GM19372 (cell line): ENCODE results near the gene RIMBP2.
"Not testable (repeated sequence)": the region's sequence is repeated elsewhere in the genome, so short reads cannot be mapped to it uniquely, and the experiment has no call there.

ENCODE experiments used
- ATAC-seq: cut with Tn5 transposase; IDR thresholded peaks from one replicate; pipeline ENCODE4 v1.9.1; 2021; ENCODE audit warnings: mild to moderate bottlenecking, low read depth, moderate library complexity; ENCODE audit not compliant: unreplicated experiment

RIMBP2 gene

DNA sequence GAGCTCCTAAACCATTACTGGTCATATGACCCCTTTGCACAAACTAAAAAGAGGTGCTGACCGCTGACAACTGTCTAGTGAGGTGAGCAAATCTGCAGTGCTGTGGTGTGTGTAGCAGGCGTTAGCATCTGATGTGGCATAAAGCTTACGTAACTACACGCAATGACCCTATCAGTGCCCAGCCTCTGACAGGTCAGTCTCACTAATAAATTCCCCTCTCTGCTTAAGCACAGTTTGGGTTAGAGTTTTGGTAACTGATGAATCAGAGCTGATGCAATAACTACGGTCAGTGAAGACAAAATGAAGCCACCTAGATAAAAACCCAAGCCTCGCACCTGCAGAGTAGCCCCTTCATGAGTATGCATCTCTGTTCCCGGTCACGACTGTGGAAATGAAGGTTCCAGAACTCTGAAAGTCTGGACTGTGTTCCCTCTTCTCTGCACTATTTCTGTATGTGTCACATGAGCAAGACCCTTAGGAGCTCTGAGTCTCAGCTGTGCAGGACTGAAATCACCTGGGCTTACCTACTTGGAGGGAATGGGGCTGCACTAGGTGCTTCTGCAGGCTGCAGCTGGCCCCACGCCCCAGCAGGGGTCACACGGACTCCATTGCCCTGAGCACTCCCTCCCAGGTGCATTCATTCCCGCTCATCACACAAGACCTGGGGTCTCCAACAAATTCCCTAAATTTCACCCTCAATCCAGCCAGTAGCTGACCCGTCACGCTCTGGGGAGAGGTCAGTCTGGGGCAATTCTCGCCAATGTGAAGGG is 54.4 kb downstream of the RIMBP2 start:
- no peak for ATAC-seq

DNA sequence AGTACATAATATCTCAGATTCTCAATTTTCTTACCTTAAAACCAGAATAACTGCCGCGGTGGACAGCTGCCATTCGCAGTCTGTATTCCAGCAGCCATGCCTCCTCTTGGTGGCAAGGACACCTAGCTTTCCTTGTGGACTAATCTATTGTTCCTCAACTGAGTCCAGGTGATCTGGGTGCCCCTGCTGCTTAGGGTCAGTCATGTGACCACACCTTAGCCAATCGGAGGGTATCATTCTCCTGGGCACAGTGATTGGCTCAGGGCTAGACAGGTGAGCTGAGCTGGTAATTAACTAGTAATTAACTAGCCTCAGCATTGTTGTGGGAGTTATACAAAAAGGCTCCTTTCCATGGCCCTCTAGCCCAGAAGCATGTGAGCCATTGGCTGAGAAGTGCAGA is 55.0 kb downstream of the RIMBP2 start:
- ATAC-seq: no peak

DNA sequence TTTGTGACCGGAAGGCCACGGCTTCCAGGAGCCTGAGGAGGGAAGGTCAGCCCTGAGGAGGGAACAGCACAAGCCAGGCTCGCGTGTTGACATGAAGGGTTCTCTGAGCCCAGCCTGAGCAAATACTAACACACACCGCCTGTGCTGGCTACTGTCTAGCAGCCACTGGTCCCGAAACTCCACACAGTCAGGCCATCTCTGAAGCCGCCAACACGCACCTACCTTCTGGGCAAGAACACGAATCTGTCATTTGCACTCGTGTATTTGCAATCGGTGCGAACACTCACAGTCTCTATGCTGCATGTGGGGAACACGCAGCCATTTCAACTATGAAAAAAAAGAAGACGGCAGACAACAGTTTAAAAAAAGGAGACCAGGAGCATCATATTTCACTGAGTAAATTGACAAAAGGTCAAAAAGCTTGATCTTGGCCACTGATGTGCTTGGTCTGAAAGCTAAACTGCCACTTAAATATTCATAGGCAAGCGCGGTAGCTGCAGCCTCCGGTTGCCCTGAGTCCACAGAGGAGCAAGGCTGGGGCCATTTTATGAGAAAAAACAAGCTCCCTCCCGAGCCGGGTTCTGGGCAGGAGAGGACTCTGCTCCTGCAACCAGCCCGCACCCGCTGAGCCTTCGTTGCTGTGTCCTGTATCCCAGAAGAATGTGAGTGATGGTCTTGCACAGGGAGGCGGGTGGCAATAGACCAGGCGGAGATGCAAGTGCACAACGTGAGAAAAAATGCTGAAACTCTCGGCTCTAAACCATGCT is 57.8 kb downstream of the RIMBP2 start:
- no peak for ATAC-seq

DNA sequence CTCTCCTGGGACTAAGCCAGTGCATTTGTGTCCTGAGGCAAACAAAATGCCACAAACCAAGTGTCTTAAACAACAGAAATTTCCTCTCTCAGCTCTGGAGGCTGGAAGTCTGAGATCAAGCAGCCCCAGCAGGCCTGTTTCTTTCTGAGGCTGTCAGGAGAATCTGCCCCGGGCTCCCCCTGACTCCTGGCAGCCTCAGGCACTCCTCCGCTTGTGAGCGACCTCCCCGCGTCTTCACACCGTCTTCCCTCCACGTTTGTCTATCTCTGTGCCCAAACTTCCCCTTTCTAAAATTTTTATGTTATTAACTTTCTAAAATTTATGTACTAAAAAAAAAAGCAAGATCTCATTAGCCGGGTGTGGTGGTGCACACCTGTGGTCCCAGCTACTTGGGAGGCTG is 59.7 kb downstream of the RIMBP2 start:
- no peak for ATAC-seq

DNA sequence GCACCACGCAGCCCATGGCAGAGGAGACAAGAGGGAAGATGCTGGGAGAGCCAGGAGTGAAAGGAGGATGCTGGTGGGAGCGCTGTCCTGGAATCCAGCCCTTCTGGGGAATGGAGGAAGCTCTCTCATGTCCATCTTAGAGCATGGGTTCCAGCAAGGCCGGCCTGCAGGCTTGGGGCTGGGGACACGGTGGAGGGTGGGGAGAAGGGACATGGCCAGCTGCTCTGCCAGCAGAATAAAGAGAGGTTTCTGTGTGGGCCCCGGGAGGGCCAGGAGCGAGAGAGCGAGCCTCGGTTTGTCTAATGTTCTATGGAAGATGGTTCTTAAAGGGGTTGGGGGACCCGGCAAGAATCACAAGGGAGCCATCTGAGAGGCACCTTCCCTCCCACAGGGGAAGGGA is 60.2 kb downstream of the RIMBP2 start:
- ATAC-seq: no peak

DNA sequence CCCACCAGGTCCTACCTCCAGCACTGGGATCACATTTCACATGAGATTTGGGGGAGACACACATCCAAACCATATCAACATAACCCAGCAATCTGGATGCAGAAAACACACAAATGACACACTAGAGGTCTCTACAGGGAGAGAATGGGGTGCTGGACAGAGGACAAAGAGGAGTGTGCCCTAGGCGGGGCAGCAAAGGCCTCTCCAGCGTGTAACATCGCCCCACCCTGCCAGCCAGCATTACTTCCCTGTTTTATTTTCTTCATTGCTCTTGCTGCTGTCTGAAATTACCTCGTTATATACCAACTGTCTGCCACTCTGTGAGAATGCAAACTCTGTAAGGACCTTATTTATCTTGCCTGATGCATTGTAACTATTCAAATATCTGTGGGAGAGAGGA is 61.1 kb downstream of the RIMBP2 start:
- ATAC-seq: no peak

DNA sequence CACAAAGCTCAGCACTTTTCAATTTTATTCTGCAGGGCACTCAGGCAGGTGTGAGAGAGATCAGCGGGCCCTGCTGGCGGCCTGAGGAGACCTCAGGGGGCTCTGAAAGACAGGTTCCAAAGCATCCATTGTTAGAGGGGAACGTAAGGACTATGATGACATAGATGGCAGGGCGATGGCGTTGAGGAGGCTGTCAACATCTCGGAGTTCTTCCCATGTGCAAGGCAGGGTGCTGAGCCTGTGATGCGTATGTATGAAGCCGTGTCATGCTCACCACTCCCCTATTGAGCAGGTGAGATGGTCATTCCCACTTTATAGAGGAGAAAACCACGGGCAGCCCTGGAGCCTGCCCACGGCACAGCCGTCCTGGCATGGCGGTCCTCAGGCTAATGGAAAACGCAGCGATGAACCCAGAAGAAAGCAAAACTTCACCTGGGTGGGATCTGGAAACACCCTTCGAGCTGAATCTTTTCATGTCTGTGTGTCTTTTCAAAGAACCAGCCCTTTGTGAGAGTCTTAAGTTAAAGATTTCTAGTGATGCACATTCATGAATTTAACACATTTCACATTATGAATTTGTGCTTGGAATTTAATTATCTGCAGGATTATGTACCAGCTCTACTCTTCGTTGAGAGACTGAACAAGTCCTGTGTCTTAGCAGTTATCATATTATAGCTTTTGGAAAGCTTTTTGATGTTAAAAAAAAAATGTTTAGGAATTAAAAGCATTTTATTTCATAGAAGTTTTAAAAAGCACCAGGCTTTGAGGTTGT is 64.7 kb downstream of the RIMBP2 start:
- no peak for ATAC-seq

DNA sequence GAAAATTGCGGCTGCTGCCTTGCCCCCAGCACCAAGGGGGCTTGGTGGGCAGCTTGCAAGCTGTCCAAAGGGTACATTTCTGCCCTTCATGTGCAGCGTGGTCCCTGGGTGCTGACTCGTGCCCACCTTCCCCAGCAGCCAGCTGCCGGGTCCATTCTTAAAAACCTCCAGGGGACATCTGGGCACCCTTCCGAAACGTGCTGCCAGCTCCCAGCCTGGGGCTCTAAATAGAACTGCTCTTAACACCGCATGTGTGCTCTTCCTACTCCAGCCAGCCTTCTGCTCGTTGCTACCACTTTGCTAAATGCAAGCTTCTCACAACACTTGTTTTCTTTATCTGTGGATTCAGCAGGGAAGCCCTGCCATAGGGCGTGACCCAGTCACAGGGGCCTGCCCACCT is 66.0 kb downstream of the RIMBP2 start:
- ATAC-seq: no peak

DNA sequence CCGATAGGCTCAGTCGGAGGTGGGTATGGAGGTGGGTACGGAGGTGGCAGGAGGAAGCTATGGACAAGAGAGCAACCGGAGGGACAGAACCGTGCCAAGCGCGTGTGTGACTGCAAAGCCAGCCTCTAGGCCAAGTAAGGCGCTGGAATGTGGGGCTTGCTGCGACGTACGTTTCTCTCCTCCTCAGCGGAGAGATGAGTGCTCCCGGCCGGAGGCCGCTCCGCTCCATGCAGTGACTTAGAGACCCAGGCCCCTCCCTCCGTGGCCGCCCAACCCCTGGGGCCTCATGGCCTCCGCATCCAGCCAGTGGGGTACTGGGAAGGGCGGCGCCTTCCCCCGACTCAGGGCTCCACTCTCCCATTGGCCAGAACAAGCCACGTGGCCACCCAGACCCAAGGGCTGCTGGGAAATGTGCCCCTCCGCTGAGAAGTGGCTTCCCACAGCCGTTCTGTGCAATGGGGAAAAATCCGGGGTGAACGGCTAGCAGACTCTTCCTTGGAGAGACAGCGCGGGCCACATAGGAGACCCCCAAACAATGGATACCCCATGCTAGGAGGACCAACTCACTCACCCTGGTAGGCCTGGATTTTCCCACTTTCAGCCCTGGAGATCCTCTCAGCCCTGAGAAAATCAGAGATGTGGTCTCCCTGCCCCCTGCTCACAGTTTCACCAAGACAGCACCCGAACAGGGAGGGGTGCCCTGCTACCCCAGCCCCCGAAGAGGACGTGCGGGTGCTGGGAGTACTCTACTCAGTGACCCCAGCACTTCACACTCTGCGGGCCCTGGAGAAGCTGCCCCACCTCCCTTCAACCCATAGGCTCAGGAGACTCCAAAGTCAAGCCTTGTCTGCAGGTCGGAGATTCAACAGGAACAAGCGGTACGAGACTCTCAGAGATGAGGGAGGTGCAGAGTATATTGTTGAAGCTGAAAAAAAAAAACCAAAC is 66.7 kb downstream of the RIMBP2 start:
- no peak for ATAC-seq

DNA sequence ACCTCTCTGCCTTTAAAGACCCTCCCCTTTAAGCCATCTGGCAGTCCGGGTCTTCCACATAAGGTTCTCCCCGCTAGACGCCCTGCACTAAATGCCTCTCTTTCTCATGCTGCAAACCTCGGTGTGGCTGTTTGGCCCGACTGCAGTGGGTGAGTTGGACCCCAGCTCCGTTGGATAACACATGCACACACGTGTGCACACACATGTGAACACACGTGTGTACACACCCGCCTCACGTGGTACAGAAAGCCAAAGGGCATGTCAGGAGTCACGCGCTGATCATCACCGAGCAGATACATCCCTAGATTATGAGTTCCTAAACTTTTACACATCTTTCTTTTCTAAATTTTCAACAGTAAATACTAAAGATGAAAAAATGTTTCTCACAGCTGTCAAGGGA is 68.3 kb downstream of the RIMBP2 start:
- ATAC-seq: no peak

DNA sequence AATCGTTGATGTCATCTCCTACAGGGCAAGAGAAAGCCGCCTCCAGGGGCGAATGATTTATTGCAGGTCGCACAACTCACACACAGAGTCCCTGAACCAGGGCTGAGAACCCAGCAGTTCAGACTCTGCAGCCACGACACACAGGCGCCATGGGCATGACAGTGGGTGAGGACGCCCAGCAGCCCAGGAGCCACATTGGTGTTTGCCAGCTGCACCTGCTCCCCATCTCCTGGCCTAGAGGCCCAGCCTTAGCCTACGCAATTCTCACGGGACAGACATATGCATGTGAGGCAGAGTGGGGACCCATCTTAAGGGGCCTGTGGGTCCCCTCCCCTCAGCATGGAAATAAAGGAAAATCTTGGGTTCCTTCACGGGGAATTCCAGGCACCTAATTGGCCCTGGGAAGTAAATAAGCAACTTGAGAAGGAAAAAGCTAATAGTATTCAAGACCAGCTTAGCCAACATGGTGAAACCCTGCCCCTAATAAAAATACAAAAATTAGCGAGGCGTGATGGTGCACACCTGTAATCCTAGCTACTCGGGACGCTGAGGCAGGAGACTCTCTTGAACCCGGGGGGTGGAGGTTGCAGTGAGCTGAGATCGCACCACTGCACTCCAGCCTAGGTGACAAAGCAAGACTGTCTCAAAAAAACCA is 69.3 kb downstream of the RIMBP2 start:
- no peak for ATAC-seq

DNA sequence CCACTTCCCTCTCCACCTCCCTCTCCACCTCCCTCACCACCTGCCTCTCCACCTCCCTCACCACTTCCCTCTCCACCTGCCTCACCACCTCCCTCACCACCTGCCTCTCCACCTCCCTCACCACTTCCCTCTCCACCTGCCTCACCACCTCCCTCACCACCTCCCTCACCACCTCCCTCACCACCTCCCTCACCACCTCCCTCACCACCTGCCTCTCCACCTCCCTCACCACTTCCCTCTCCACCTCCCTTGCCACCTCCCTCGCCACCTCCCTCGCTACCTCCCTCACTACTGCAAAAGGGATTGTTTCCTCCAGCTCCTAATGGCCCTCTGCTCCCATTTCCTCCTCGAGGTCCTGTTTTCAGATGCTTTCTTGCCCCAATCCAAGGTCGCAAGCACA is 69.9 kb downstream of the RIMBP2 start:
- ATAC-seq: not testable (repeated sequence)

DNA sequence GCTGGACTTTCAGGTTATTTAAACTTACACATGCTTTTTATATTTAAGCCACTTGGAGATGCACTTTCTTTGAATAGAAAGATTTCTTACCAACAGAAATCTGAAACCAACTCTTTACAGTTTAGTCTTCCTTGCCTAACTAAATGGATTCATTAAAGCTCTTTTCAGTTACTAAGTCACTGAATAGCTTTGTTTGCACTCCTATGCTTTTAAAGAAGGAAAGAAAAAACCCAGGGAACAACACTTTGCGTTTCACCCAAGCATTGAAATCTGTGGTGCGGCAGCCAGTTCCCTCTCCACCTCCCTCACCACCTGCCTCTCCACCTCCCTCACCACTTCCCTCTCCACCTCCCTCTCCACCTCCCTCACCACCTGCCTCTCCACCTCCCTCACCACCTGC is 70.3 kb downstream of the RIMBP2 start:
- ATAC-seq: no peak

DNA sequence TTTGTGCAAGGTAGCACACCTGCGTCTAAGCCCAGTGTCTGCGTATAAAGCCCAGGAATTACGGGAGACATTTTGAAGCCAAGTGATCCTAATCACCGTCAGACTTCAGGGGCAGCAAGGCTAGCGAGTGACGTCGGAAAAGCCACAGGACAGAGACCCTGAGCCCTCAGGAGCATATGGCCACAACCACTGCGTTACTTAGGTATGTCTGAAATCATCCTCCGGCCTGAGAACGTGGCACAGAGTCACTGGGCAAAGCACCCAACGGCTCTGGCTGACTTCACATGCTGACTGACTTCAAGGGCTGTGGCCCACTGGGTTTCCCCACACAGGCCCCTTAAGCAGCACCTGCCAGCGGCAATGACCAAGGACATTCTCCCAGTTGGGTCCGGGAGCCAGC is 71.5 kb downstream of the RIMBP2 start:
- no peak for ATAC-seq

DNA sequence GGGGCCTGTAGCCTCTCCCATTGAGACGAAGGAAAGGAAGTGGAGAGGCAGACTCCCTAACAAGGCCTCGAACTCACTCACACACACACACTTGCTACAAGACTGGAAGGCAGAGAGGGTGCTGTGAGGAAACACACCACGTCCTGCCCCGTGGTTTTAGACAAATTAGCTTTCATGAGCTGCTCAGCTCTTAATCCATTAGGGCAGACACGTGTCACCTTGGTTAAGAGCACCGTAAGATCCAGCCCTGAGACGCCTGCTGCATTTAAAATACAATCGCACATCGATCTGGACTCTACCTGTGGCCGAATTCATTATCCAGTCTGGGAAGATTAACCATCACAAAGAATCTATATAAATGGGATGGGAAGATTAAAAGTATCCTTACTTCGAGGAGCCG is 72.0 kb downstream of the RIMBP2 start:
- no peak for ATAC-seq

DNA sequence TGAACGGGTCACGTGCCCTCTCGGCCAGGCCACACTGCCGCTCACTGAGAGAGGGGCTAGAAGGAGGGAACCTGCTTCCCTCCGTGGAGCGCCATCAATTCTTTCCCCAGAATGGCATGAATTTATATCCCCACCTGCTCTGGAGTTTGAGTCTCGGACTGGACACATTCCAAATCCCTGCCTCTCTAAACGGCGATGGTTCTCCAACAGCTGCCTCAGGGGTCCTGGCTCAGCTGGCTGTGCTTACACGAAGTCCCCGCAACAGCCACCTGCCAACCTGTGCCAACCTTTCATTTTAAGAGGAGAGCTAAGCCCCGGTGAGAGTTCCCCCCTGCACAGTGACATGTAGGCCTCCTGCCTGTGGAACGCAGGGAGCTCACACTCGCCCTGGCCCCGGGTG is 73.2 kb downstream of the RIMBP2 start:
- no peak for ATAC-seq

DNA sequence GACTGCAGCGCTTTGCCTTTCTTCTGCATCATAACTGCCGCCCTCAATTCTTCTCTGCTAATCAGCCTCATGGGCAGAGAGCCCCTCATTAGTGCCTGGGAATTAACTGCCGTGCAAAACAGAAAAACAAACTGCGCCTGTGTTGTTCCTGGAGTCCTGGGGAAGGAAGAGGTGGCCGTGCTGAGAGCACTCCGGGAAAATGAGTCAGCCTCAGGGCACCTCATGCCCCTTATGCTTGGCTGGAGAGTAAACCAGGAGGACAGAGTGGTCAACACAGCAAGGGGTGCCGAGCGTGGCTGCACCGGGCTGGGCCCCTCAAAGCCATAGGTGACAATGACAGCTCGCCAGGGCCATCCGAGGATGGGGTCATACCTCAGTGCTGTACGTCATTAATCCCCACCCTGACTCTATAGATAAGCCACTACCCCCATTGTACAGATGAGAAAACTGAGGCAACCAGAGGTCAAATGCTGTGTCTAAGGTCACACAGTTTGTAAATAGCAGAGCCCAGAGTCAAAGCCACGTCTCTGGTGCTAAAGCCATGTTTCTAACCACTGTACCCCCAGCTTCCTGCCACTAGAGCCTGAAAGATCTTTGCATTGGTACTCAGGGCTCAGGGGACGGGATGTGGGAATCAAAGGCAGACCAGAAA is 74.4 kb downstream of the RIMBP2 start:
- no peak for ATAC-seq

DNA sequence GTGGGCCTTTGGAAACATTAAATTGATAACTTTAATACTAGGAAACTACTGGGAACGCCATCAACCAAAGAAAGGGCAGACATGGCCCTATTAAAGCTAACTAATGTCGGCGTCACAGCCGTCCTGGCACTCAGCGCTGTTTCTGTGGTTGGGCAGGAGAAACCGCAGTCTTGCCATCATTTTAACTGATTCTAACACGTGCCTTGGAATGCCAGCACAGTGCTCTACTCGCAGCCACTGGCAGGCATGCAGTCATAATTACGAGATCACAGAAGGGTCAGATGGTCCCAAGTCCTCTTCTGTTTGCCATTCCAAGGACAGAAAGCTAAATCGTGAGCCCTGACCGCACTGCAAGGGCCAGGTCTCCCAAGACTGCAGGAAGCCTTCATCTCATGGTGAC is 75.2 kb downstream of the RIMBP2 start:
- ATAC-seq: no peak

DNA sequence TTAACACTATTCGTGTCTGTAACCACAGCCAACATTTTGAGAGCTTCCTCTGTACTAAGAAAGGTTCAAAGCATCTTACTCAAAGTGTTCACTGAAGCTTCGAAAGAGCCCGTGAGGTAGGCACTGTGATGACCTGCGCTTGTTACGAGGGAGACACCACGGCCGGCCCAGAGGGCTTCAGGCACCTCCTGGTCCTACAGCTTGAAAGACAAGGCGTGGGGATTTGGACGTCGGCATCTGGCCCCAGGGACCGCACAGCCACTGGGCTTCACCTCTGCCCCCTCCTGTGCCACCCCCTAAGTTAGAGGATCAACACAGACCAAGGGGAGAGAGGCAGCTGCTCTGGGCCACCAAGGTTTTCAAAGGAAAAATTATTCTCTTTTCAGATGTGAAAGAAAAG is 75.6 kb downstream of the RIMBP2 start:
- ATAC-seq: no peak
